ENCODE results near the gene SELL.

GRCh38 chr1:169704797-169705196 is 6.6 kb downstream of the SELL start:
- TF ChIP-seq CTCF (conservative IDR thresholded peaks at IDR 0.05; ENCODE audit: low read length): no peak
- TF ChIP-seq EZH2phosphoT487 (IDR thresholded peaks at IDR 0.05; ENCODE audit: borderline replicate concordance, low read depth, low read length): no peak
